VCaP (cell line): ENCODE results near the gene MAP2K6.

Experiments used
- H3K27ac ChIP-seq: fragments of 450-650 bp; 2 replicates; pipeline ENCODE4 v1.5.1; 2017
- TF ChIP-seq, protein P1 (sequence below): fragments of 450-650 bp; conservative IDR thresholded peaks from 2 replicates; pipeline ENCODE4 v1.5.1; 2017; ENCODE audit warnings: mild to moderate bottlenecking, moderate library complexity

MAP2K6 gene

DNA sequence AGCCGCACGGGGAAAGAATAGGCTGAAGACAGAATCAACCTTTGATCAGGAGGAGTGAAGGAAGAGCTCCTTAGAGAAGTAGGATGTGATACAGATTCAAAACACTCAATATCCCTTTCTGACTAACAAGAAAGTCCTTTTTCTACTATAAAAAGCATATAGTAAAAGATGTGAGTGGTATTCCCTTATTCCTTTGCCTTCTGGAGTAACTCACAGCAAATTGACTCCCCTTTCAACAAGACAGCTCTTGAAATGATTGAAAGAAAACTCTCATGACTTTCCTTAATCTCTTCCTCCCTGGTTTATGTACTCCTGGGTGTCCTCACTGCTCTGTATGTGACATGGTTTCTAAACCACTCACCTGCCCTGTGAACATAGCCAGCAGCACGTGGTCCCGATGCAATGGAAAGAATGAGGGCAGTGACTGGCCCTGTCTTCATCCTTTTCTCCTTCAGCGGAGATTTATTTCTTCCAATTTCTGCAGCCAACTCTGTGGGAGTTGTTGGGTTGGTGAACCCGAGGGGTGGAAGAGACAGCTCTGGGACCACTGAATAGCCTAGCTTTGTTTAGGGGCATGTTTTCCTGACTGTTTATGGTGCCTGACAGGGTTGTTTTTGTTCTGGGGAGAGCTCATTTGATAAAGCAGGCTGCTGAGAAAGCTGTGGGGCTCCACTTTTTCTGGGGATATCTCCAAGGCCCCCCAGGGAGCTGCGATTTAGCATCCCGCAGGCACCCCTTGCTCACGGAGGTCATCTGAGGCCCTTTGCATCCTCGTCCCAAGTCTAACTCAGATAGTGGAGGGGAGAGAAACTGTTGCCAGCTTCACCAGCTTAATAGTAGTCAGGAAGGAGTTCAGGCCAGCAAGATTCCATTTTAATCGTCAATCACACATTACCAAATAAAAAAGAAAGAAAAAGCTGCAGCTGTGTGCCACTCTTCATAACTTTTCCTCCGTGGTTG, 46.7 kb downstream of the MAP2K6 start:
- H3K27ac ChIP-seq = no peak overlapping the region
- TF ChIP-seq, protein P1, sequence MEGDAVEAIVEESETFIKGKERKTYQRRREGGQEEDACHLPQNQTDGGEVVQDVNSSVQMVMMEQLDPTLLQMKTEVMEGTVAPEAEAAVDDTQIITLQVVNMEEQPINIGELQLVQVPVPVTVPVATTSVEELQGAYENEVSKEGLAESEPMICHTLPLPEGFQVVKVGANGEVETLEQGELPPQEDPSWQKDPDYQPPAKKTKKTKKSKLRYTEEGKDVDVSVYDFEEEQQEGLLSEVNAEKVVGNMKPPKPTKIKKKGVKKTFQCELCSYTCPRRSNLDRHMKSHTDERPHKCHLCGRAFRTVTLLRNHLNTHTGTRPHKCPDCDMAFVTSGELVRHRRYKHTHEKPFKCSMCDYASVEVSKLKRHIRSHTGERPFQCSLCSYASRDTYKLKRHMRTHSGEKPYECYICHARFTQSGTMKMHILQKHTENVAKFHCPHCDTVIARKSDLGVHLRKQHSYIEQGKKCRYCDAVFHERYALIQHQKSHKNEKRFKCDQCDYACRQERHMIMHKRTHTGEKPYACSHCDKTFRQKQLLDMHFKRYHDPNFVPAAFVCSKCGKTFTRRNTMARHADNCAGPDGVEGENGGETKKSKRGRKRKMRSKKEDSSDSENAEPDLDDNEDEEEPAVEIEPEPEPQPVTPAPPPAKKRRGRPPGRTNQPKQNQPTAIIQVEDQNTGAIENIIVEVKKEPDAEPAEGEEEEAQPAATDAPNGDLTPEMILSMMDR = no peak

DNA sequence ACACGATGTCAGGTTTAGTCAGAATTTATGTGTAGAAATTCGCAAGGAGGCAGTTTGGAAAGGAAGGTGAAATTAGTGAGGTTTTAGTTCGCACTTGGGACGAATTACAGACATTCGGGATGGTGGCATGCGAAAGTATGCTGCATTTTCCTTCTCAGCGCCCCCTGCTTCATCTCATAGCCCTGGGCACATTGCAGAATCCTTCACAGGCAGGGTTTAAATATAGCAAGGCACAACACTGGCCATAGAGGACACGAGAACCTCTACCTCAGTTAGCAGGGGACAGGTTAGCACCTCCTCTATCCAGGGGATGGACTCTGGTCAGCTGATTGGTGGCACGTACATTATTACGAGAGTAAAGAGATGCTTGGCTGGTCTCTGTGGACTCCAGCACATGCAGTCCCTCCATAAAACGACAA, 47.5 kb downstream of the MAP2K6 start:
- no peak overlapping the region for H3K27ac ChIP-seq
- TF ChIP-seq, protein P1 = no peak

DNA sequence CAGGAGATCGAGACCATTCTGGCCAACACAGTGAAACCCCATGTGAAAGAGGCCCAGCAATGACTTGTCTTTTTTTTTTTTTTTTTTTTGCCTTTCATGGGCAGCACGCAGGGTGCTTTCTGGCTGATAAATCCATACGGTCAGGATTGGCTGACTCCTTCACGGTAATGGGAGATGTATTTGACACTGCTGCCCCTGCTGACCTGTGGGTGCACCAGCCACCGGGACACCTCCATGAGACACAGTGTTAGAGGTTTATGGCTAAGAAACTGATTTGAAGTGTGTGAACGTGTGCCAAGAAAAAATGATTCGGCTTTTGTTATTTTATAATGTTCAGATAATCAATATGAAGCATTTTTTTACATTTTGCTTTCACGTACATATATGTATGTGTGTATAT, 48.4 kb downstream of the MAP2K6 start:
- H3K27ac ChIP-seq = no peak overlapping the region
- TF ChIP-seq, protein P1 = no peak

DNA sequence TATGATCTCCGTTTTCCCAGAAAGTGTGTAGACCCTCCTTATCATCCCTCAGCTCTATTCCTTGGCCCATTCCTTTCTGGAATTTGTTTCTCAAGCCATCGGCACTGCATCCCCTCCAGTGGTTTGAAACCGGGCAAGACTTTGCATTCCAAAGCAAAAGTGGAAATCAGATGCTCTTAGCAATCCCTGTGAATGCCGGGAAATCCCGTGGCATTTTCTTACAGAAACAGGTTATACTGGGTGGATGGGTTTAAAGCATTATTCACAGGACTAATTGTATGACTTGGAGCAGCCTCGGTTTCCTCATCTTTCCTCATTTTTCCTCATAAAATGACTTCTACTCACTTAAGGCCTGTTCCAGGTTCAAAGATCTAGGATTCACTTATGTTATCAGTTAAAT, 52.0 kb downstream of the MAP2K6 start:
- TF ChIP-seq, protein P1 = no peak
- H3K27ac ChIP-seq = no peak overlapping the region

DNA sequence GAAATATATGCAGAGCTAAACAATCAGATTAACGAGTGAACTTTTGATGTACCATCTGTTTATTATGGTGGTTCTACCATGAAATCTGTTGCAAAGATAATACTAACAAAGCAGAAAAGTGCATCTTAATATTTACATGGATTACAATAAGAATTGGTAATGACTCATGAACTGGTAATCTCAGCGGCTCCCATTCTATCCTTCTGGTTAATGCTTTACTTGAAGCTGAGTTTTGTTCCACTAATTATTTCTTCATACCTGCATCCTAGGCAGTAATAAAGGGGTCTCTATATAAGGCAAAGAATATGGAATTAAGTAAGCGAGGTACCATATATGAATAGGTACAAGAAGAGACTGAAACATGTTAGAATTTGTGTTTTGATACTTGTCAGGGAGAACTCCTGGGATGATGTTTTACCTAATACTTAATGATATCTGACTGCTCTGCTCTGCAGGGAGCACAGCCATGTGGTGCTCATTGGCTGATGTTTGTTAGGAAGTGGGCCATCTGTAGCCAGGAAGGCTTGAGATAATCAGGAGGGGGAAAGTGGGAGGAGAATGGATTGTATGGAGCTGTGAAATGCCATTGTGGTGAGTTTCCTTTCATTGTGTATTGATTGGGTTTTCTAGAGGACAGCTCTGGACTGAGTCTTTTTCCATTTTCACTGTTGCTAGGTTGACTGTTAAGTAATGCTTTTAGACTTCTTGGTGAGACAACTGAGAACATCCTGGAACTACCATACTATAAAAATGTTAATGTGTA, 52.6 kb downstream of the MAP2K6 start:
- H3K27ac ChIP-seq = no peak overlapping the region
- TF ChIP-seq, protein P1 = no peak

DNA sequence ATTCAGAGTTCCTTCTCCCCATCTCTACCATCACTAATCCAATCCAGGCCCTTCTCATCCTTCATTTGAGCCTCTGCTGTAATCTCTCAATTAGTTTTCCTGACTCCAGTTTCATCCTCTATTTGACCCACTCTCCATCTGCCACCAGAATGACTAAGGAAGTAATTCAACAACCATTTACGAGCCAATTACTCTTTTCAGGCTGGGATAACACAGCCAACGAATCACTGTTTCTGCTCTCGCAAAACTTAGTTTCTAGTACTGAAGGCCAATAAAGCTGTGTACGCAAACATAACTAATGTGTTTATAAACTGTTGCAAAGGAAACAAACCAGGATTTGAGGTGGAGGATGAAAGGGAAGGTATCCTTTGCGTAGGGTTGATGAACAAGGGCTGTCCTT, 53.7 kb downstream of the MAP2K6 start:
- TF ChIP-seq, protein P1 = no peak
- peak overlapping the region; percentile 13; the same call in 1 of the 2 replicates for H3K27ac ChIP-seq

DNA sequence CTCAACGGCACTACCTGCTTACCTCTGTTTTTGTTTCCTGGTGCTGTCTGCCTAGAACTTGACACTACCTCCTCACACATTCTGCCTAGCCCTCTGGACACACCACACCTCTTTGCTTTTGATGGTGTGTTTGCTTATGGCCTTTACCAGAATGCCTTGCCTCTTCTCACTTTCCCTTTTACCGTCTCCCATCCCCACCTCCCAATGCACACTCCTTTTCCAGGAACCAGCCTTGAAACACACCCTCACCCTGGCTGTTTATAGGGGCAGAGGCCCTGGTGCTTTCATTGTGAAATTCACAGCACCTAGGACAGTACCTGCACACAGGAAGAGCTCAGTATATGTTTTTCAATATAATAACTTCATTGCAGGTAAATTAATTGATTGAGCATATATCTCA, 56.2 kb downstream of the MAP2K6 start:
- H3K27ac ChIP-seq = no peak overlapping the region
- TF ChIP-seq, protein P1 = no peak
